MM.1S (cell line): ENCODE measurements around the gene CALCB.

Experiments used
- CTCF ChIP-seq: fragments of 300-600 bp; sonication (generic); IDR thresholded peaks from 2 replicates; pipeline ENCODE4 v1.5.1; 2016; ENCODE audit warnings: antibody characterized with exemption, low read length, mixed read lengths
- EZH2 ChIP-seq: fragments of 300-600 bp; sonication (generic); optimal IDR thresholded peaks from 2 replicates; pipeline ENCODE3; 2017; ENCODE audit warnings: low read depth, mild to moderate bottlenecking, antibody characterized with exemption, low read length, mixed read lengths
- EZH2phosphoT487 ChIP-seq: fragments of 300-600 bp; sonication (generic); IDR thresholded peaks from 2 replicates; pipeline ENCODE4 v1.6.1; 2018; ENCODE audit warnings: antibody characterized with exemption, low read length

GRCh38 chr11:15119352-15119751 is 46.0 kb downstream of the CALCB start:
- TF ChIP-seq EZH2phosphoT487 (no peak), CTCF (no peak), EZH2 (no peak)
